H1 (cell line): ENCODE data around the gene NUP107. TPM values are rescaled to one million over a fixed set of nuclear protein-coding genes. Genes with fewer than 3 reads are reported as not detected.

Experiments used
- CTCF ChIA-PET: fragments of 300-600 bp; sonication (Branson Sonifier 250); formaldehyde crosslinking; loops from one replicate; lab custom pipeline; 2021; ENCODE audit not compliant: partially characterized antibody; lab: Charles Lee
- POLR2A ChIA-PET: fragments of 300-600 bp; sonication (Branson Sonifier 250); formaldehyde crosslinking; loops from one replicate; lab custom pipeline; 2021; ENCODE audit warnings: inconsistent platforms; ENCODE audit not compliant: partially characterized antibody; lab: Charles Lee
- DNase-seq, 2 experiments: peaks; one replicate each; pipeline versions ENCODE4 v3.0.0 to v3.0.0-alpha.2; 2010 to 2022; ENCODE audit warnings: low spot score in 2 of 2, low read depth in 1 of 2, mixed read lengths in 1 of 2
- FAIRE-seq: peaks from 2 replicates; lab custom pipeline; 2011; peaks lifted over from hg19 to GRCh38; lab: Jason Lieb, UNC
- H2AFZ ChIP-seq: 2 replicates; pipeline ENCODE4 v1.8.1; 2012; ENCODE audit warnings: low read length, inconsistent platforms
- H2AK5ac ChIP-seq: 2 replicates; pipeline ENCODE4 v1.6.1; 2013; ENCODE audit warnings: low read depth, low read length
- H2BK120ac ChIP-seq: replicated peaks from 2 replicates; pipeline ENCODE3; 2013; ENCODE audit warnings: low read depth, low read length, inconsistent platforms
- H2BK12ac ChIP-seq: 2 replicates; pipeline ENCODE4 v1.6.1; 2013; ENCODE audit warnings: low read depth, low read length
- H2BK15ac ChIP-seq: 2 replicates; pipeline ENCODE4 v1.6.1; 2013; ENCODE audit warnings: low read length
- H2BK20ac ChIP-seq: 2 replicates; pipeline ENCODE4 v1.6.1; 2013; ENCODE audit warnings: low read length
- H2BK5ac ChIP-seq: 2 replicates; pipeline ENCODE4 v1.6.1; 2013; ENCODE audit warnings: low read depth, low read length
- H3K14ac ChIP-seq: 2 replicates; pipeline ENCODE4 v1.6.1; 2013; ENCODE audit warnings: inconsistent platforms; ENCODE audit not compliant: insufficient read length
- H3K18ac ChIP-seq: 2 replicates; pipeline ENCODE4 v1.6.1; 2013; ENCODE audit warnings: low read length; ENCODE audit errors: extremely low read depth
- H3K23ac ChIP-seq: 2 replicates; pipeline ENCODE4 v1.6.1; 2013; ENCODE audit warnings: inconsistent platforms; ENCODE audit not compliant: insufficient read length
- H3K23me2 ChIP-seq: 2 replicates; pipeline ENCODE4 v1.6.1; 2013; ENCODE audit warnings: low read depth, low read length
- H3K27ac ChIP-seq: 2 replicates; pipeline ENCODE4 v1.6.1; 2011; ENCODE audit warnings: low read depth, low read length, inconsistent platforms
- H3K27me3 ChIP-seq, 4 experiments: replicated peaks in 1 of 4; 1 replicate in 1 of 4; 2 replicates in 3 of 4; pipeline versions ENCODE4 v1.6.1 to v1.8.1; 2011 to 2013; ENCODE audit warnings: low read length in 3 of 4, mild to moderate bottlenecking in 3 of 4, inconsistent platforms in 2 of 4, mixed read lengths in 2 of 4, moderate library complexity in 1 of 4; ENCODE audit not compliant: control insufficient read depth in 3 of 4, insufficient read depth in 3 of 4; ENCODE audit errors: extremely low read depth in 1 of 4
- H3K36me3 ChIP-seq, 4 experiments: 2 replicates each; pipeline versions ENCODE4 v1.6.1 to v1.8.1; 2011 to 2013; ENCODE audit warnings: mild to moderate bottlenecking in 4 of 4, low read length in 3 of 4, moderate library complexity in 2 of 4, control low read depth in 1 of 4, inconsistent platforms in 1 of 4; ENCODE audit not compliant: insufficient read depth in 4 of 4, control insufficient read depth in 2 of 4
- H3K4ac ChIP-seq: replicated peaks from 2 replicates; pipeline ENCODE3; 2013; ENCODE audit warnings: low read length, low read depth, mixed read lengths, inconsistent platforms; ENCODE audit not compliant: insufficient read length
- H3K4me1 ChIP-seq, 4 experiments: replicated peaks in 1 of 4; 1 replicate in 1 of 4; 2 replicates in 3 of 4; pipeline versions ENCODE4 v1.6.1 to v1.8.1; 2011 to 2013; ENCODE audit warnings: low read length in 3 of 4, inconsistent platforms in 2 of 4, mixed read lengths in 1 of 4; ENCODE audit not compliant: insufficient read depth in 4 of 4, control insufficient read depth in 3 of 4
- H3K4me2 ChIP-seq, 2 experiments: 2 replicates each; pipeline versions ENCODE4 v1.6.1 to v1.8.1; 2011 to 2013; ENCODE audit warnings: low read depth in 2 of 2, low read length in 2 of 2, control low read depth in 1 of 2, inconsistent platforms in 1 of 2, mild to moderate bottlenecking in 1 of 2; ENCODE audit not compliant: insufficient read depth in 1 of 2
- H3K4me3 ChIP-seq, 4 experiments: fragments of 200-600, 300-600 bp in 1 of 4; sonication (generic), shearing (Covaris generic), sonication (Bioruptor Twin) in 1 of 4; 2 replicates each; pipeline versions ENCODE4 v1.5.1 to v1.8.1; 2011 to 2016; ENCODE audit warnings: low read length in 4 of 4, low read depth in 3 of 4, control low read depth in 2 of 4, inconsistent platforms in 2 of 4, mild to moderate bottlenecking in 2 of 4, mixed read lengths in 1 of 4, moderate library complexity in 1 of 4; ENCODE audit not compliant: insufficient read depth in 2 of 4; ENCODE audit errors: extremely low read depth in 1 of 4
- H3K56ac ChIP-seq: replicated peaks from 2 replicates; pipeline ENCODE3; 2013; ENCODE audit warnings: low read depth, mild to moderate bottlenecking, mixed read lengths, low read length, inconsistent platforms; ENCODE audit not compliant: insufficient read length
- H3K79me1 ChIP-seq: 2 replicates; pipeline ENCODE4 v1.6.1; 2013; ENCODE audit warnings: low read depth, low read length, control low read depth
- H3K79me2 ChIP-seq, 2 experiments: 2 replicates each; pipeline versions ENCODE4 v1.6.1 to v1.8.1; 2012 to 2013; ENCODE audit warnings: low read length in 2 of 2, mild to moderate bottlenecking in 2 of 2, inconsistent platforms in 1 of 2; ENCODE audit not compliant: insufficient read depth in 2 of 2, control insufficient read depth in 1 of 2
- H3K9ac ChIP-seq, 4 experiments: replicated peaks in 1 of 4; 1 replicate in 1 of 4; 2 replicates in 3 of 4; pipeline versions ENCODE4 v1.6.1 to v1.8.1; 2011 to 2013; ENCODE audit warnings: low read depth in 3 of 4, low read length in 3 of 4, control low read depth in 2 of 4, mild to moderate bottlenecking in 2 of 4, moderate library complexity in 2 of 4, inconsistent platforms in 1 of 4; ENCODE audit errors: extremely low read depth in 1 of 4
- H3K9me3 ChIP-seq, 2 experiments: 2 replicates each; pipeline versions ENCODE4 v1.6.1 to v1.8.1; 2012 to 2013; ENCODE audit warnings: mild to moderate bottlenecking in 2 of 2, moderate library complexity in 2 of 2, control low read depth in 1 of 2, inconsistent platforms in 1 of 2, low read depth in 1 of 2, low read length in 1 of 2, mixed read lengths in 1 of 2; ENCODE audit not compliant: insufficient read depth in 2 of 2
- H4K20me1 ChIP-seq, 2 experiments: replicated peaks in 1 of 2; 2 replicates each; pipeline versions ENCODE3 to v1.8.1; 2011 to 2013; ENCODE audit warnings: inconsistent platforms in 2 of 2, low read length in 2 of 2, mild to moderate bottlenecking in 1 of 2; ENCODE audit not compliant: insufficient read depth in 2 of 2, control insufficient read depth in 1 of 2
- H4K5ac ChIP-seq: 2 replicates; pipeline ENCODE4 v1.6.1; 2013; ENCODE audit warnings: low read length, low read depth, mixed read lengths, inconsistent platforms; ENCODE audit not compliant: insufficient read length
- H4K8ac ChIP-seq: 2 replicates; pipeline ENCODE4 v1.8.0; 2013; ENCODE audit warnings: mild to moderate bottlenecking, moderate library complexity, low read length, inconsistent platforms; ENCODE audit not compliant: insufficient read depth; ENCODE audit errors: extremely low read depth
- H4K91ac ChIP-seq: replicated peaks from 2 replicates; pipeline ENCODE3; 2013; ENCODE audit warnings: low read length, mixed read lengths, inconsistent platforms; ENCODE audit not compliant: insufficient read length
- BACH1 ChIP-seq: IDR thresholded peaks from 2 replicates; pipeline ENCODE4 v1.6.1; 2012; ENCODE audit warnings: low read length, improper control_type of control experiment
- CEBPB ChIP-seq: IDR thresholded peaks from 2 replicates; pipeline ENCODE4 v1.6.1; 2012; ENCODE audit warnings: low read depth, low read length
- JUN ChIP-seq: IDR thresholded peaks from 2 replicates; pipeline ENCODE4 v1.6.1; 2011; ENCODE audit warnings: low read depth, mild to moderate bottlenecking, improper control_type of control experiment, low read length
- RFX5 ChIP-seq: IDR thresholded peaks from 2 replicates; pipeline ENCODE4 v1.6.1; 2011; ENCODE audit warnings: low read depth, low read length, improper control_type of control experiment, borderline replicate concordance
- RNF2 ChIP-seq: fragments of 200-900, 300-1000 bp; sonication (generic); IDR thresholded peaks from 2 replicates; pipeline ENCODE4 v1.7.1; 2016; ENCODE audit warnings: borderline replicate concordance, low read depth, mild to moderate bottlenecking, antibody characterized with exemption, low read length; ENCODE audit not compliant: poor library complexity, severe bottlenecking; ENCODE audit errors: missing control alignments
- SIN3A ChIP-seq, 2 experiments: IDR thresholded peaks in 1 of 2; conservative IDR thresholded peaks in 1 of 2; 2 replicates each; pipeline ENCODE4 v1.6.1; 2011 to 2012; ENCODE audit warnings: low read length in 2 of 2, improper control_type of control experiment in 1 of 2, low read depth in 1 of 2, mild to moderate bottlenecking in 1 of 2
- SP2 ChIP-seq: IDR thresholded peaks from 2 replicates; pipeline ENCODE4 v1.6.1; 2012; ENCODE audit warnings: mild to moderate bottlenecking, low read length, inconsistent platforms
- TCF12 ChIP-seq: IDR thresholded peaks from 2 replicates; pipeline ENCODE4 v1.6.1; 2011; ENCODE audit warnings: low read depth, mild to moderate bottlenecking, low read length
- WGBS, 2 experiments: shearing (Covaris generic) in 1 of 2; methylation state at CpG; one replicate each; pipeline versions ENCODE4 v1.1.6 to v1.1.7; 2013 to 2015; ENCODE audit warnings: low lambda C conversion rate in 2 of 2, mixed read lengths in 2 of 2, inconsistent platforms in 1 of 2, low coverage in 1 of 2, missing lambda C conversion rate in 1 of 2; ENCODE audit not compliant: insufficient replicate concordance in 2 of 2, insufficient coverage in 1 of 2, insufficient read length in 1 of 2; ENCODE audit errors: extremely low coverage in 1 of 2, missing lambda C conversion rate in 1 of 2; 5-methylcytosine and 5-hydroxymethylcytosine counted together
- polyA plus RNA-seq, 7 experiments: library from polyadenylated mRNA; depleted of rRNA in 3 of 7; stranded (reverse) in 5 of 7; unstranded in 2 of 7; fragments of >200 nt in 5 of 7; fragments of 200-250 nt in 2 of 7; gene quantifications; 1 replicate in 5 of 7; 2 replicates in 1 of 7; 4 replicates in 1 of 7; pipeline versions ENCODE4 v1.2.1 to v1.2.3, GENCODE V29; 2011 to 2013; ENCODE audit warnings: missing spikeins in 2 of 7, mixed read lengths in 2 of 7
- total RNA-seq: library from RNA; stranded (reverse); fragmentation: NEBNext Ultra II Directional; extraction: Animal tissue kit (Norgen Biotek cat#: 25700); gene quantifications from 2 replicates; pipeline ENCODE4 v1.2.1, GENCODE V29; 2021
- TF ChIP-seq, protein P1 (sequence below): IDR thresholded peaks from 2 replicates; pipeline ENCODE4 v1.6.1; 2011; ENCODE audit warnings: low read depth, mild to moderate bottlenecking, low read length; ENCODE audit not compliant: insufficient read depth

The NUP107 gene
- total and polyA plus RNA-seq, 2 of the 8 experiments (the other 6 are each of a cell fraction or from before 2014, with no cell fraction given): 46.1 to 141 TPM

DNA sequence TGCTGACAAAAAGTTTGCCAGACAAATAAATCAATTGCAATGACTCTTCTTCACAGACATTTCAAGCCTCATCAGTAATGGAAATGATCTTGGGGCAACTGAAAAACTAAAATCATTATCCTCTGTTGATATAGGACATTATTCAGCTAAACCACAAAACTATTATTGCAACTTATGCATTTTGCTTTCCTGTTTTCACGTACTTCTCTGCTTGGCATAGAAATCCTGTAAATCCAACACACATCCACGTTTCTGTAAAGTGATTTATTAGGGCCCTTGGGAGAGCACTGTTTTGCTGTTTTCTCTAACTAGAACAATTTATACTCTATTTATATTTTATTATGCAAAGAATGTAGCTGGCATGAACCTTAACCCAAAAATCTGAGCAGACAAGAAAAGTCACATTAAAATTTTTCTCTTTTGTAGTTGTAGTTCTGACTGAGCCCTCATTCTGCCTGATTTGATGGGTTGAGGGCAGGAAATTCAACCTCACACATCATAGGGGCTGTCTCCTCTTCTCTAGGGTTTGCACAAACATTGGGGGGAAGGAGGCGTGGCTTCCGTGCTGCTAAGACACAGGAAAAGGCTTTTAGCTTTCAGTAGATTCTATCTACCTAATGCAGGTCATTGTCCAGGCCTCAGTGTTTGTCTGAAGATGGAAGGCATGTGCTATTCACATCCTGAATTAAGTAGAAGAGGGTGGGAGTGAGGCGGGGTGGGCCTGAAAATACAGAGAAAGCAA is 11.5 kb upstream of the NUP107 start:
- H3K14ac ChIP-seq: no peak overlapping the region
- no peaks in the 10 kb centered on the region for H4K20me1 ChIP-seq
- H3K4me3 ChIP-seq: no peak overlapping the region
- no peaks in the 10 kb centered on the region for H3K36me3 ChIP-seq
- no peak overlapping the region for H2BK15ac ChIP-seq
- H2BK5ac ChIP-seq: no peak overlapping the region
- H2AFZ ChIP-seq: no peak overlapping the region
- H2AK5ac ChIP-seq: no peak overlapping the region
- no peak overlapping the region for H3K27ac ChIP-seq
- H4K8ac ChIP-seq: no peak overlapping the region
- no peak overlapping the region for H3K4ac ChIP-seq
- H2BK12ac ChIP-seq: peak overlapping the region; percentile 39; the same call in 1 of the 2 replicates
- H4K91ac ChIP-seq: no peak overlapping the region
- no peaks in the 10 kb centered on the region for H3K79me2 ChIP-seq
- DNase-seq: no peak
- ChIA-PET POLR2A (no interaction called here), CTCF (no interaction called here)
- H4K5ac ChIP-seq: no peak overlapping the region
- H3K56ac ChIP-seq: no peak overlapping the region
- H2BK120ac ChIP-seq: no peak overlapping the region
- H3K4me1 ChIP-seq: no peaks in the 10 kb centered on the region
- no peak for FAIRE-seq
- no peaks in the 10 kb centered on the region; the same call in 1 of the 2 replicates for H3K23me2 ChIP-seq
- no peak overlapping the region for H2BK20ac ChIP-seq
- no peak overlapping the region for H3K18ac ChIP-seq
- H3K79me1 ChIP-seq: no peaks in the 10 kb centered on the region
- no peak overlapping the region for H3K4me2 ChIP-seq
- H3K27me3 ChIP-seq: no peaks in the 10 kb centered on the region
- no peak overlapping the region for H3K9ac ChIP-seq
- no peak overlapping the region for H3K23ac ChIP-seq
- 82% methylated on average over 5 of the region's 5 CpGs; no CpG with 5 or more reads in 1 of the 2 experiments for WGBS, 2 experiments
- no peaks in the 10 kb centered on the region for H3K9me3 ChIP-seq
- TF ChIP-seq RFX5 (no peak), SIN3A (conservative IDR thresholded peaks at IDR 0.05 in 1 of 2, IDR thresholded peaks at IDR 0.05 in 1 of 2; ENCODE audit: low read depth in 1 of 2, low read length in 2 of 2) (no peak), TCF12 (no peak), JUN (no peak), CEBPB (no peak), BACH1 (no peak), SP2 (no peak), RNF2 (no peak)
- TF ChIP-seq, protein P1, sequence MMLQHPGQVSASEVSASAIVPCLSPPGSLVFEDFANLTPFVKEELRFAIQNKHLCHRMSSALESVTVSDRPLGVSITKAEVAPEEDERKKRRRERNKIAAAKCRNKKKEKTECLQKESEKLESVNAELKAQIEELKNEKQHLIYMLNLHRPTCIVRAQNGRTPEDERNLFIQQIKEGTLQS: no peak
